Stimulated activated CD4-positive, alpha-beta T cell treated with anti-CD3 and anti-CD28 coated beads, Interleukin-2, amount 100 ng/mL, for 4 hours (primary cell): ENCODE data around the gene RTN4IP1.
A peak's percentile ranks its signal among the peaks of the same experiment; 100 is the strongest.

Source experiments
- DNase-seq: peaks from one replicate; pipeline ENCODE4 v3.0.0-alpha.2; 2020; ENCODE audit warnings: low read depth

The RTN4IP1 gene

GRCh38 chr6:106546691-106547414 is 82.4 kb downstream of the RTN4IP1 start:
- DNase-seq, result no peak

GRCh38 chr6:106546261-106546690 is 83.0 kb downstream of the RTN4IP1 start:
- DNase-seq, result no peak

GRCh38 chr6:106540907-106541306 is 88.4 kb downstream of the RTN4IP1 start:
- no peak for DNase-seq

- no peak for DNase-seq
These were observed 88.9 kb downstream of the RTN4IP1 start for GRCh38 chr6:106540432-106540831.

GRCh38 chr6:106539936-106540335 is 89.4 kb downstream of the RTN4IP1 start:
- no peak for DNase-seq

- no peak for DNase-seq
These were observed 91.2 kb downstream of the RTN4IP1 start for GRCh38 chr6:106538145-106538544.

GRCh38 chr6:106537662-106538061 is 91.6 kb downstream of the RTN4IP1 start:
- no peak for DNase-seq

- DNase-seq, result no peak
These were observed 92.4 kb downstream of the RTN4IP1 start for GRCh38 chr6:106536851-106537250.

- DNase-seq, result no peak
These were observed 92.9 kb downstream of the RTN4IP1 start for GRCh38 chr6:106536357-106536756.

GRCh38 chr6:106535012-106535411 is 94.3 kb downstream of the RTN4IP1 start:
- no peak for DNase-seq

- DNase-seq, result peak; percentile 44
These were observed 94.7 kb downstream of the RTN4IP1 start for GRCh38 chr6:106534564-106534982.

GRCh38 chr6:106534004-106534403 is 95.3 kb downstream of the RTN4IP1 start:
- DNase-seq, result no peak

- no peak for DNase-seq
These were observed 96.2 kb downstream of the RTN4IP1 start for GRCh38 chr6:106533054-106533453.

- DNase-seq, result no peak
These were observed 98.8 kb downstream of the RTN4IP1 start for GRCh38 chr6:106530502-106530901.

GRCh38 chr6:106530026-106530425 is 99.3 kb downstream of the RTN4IP1 start:
- no peak for DNase-seq

- DNase-seq, result no peak
These were observed 99.9 kb downstream of the RTN4IP1 start for GRCh38 chr6:106529438-106529837.

- no peak for DNase-seq
These were observed 100.8 kb downstream of the RTN4IP1 start for GRCh38 chr6:106528521-106528920.

GRCh38 chr6:106527979-106528378 is 101.3 kb downstream of the RTN4IP1 start:
- no peak for DNase-seq

- no peak for DNase-seq
These were observed 102.2 kb downstream of the RTN4IP1 start for GRCh38 chr6:106527117-106527516.

- DNase-seq, result no peak
These were observed 103.4 kb downstream of the RTN4IP1 start for GRCh38 chr6:106525882-106526275.

- DNase-seq, result no peak
These were observed 104.0 kb downstream of the RTN4IP1 start for GRCh38 chr6:106525107-106525881.

- no peak for DNase-seq
These were observed 106.6 kb downstream of the RTN4IP1 start for GRCh38 chr6:106522562-106523250.
